Neural progenitor cell (in vitro differentiated cells): ENCODE results near the gene IQGAP2. TPM values are rescaled to one million over a fixed set of nuclear protein-coding genes. Genes with fewer than 3 reads are reported as not detected.

ENCODE experiments used
- DNase-seq: peaks from one replicate; pipeline ENCODE4 v3.0.0-alpha.2; 2016; ENCODE audit warnings: low spot score
- H2AFZ ChIP-seq: fragments of 200-600 bp; sonication (generic); replicated peaks from 2 replicates; pipeline ENCODE4 v1.6.1; 2016; ENCODE audit warnings: antibody characterized with exemption
- H3F3A ChIP-seq: fragments of 200-600 bp; sonication (generic); 2 replicates; pipeline ENCODE4 v1.6.1; 2016; ENCODE audit warnings: antibody characterized with exemption, low read depth
- H3K27ac ChIP-seq: fragments of 200-600 bp; sonication (generic); 2 replicates; pipeline ENCODE4 v1.5.1; 2016; ENCODE audit warnings: mild to moderate bottlenecking
- H3K27me3 ChIP-seq: fragments of 200-600 bp; sonication (generic); 2 replicates; pipeline ENCODE4 v1.6.1; 2016; ENCODE audit warnings: mild to moderate bottlenecking, moderate library complexity
- H3K36me3 ChIP-seq: fragments of 200-600 bp; sonication (generic); 2 replicates; pipeline ENCODE4 v1.5.1; 2016
- H3K4me1 ChIP-seq: fragments of 200-600 bp; sonication (generic); 2 replicates; pipeline ENCODE4 v1.6.1; 2016; ENCODE audit warnings: mixed run types
- H3K4me2 ChIP-seq: fragments of 200-600 bp; sonication (generic); 2 replicates; pipeline ENCODE4 v1.6.1; 2016
- H3K4me3 ChIP-seq: fragments of 200-600 bp; sonication (generic); 2 replicates; pipeline ENCODE4 v1.5.1; 2016
- H3K79me2 ChIP-seq: fragments of 200-600 bp; sonication (generic); 2 replicates; pipeline ENCODE4 v1.6.1; 2016; ENCODE audit warnings: low read depth
- H3K9ac ChIP-seq: fragments of 200-600 bp; sonication (generic); 2 replicates; pipeline ENCODE4 v1.6.1; 2016
- H3K9me3 ChIP-seq: fragments of 200-600 bp; sonication (generic); 2 replicates; pipeline ENCODE4 v1.5.1; 2016; ENCODE audit warnings: low read depth
- H4K20me1 ChIP-seq: fragments of 200-600 bp; sonication (generic); 2 replicates; pipeline ENCODE4 v1.6.1; 2016; ENCODE audit warnings: low read depth
- H3K27ac Mint-ChIP-seq: 3 replicates; pipeline ENCODE4 v1.8.0; 2021; ENCODE audit warnings: mixed read lengths
- H3K27me3 Mint-ChIP-seq: 2 replicates; pipeline ENCODE4 v1.8.0; 2022; ENCODE audit warnings: low read depth, mild to moderate bottlenecking, inconsistent platforms, moderate library complexity, mixed read lengths; ENCODE audit not compliant: insufficient read depth
- H3K36me3 Mint-ChIP-seq: 3 replicates; pipeline ENCODE4 v1.8.0; 2021; ENCODE audit warnings: mixed read lengths
- H3K4me1 Mint-ChIP-seq: 3 replicates; pipeline ENCODE4 v1.8.0; 2021; ENCODE audit warnings: mixed read lengths
- H3K4me3 Mint-ChIP-seq: 3 replicates; pipeline ENCODE4 v1.8.0; 2021; ENCODE audit warnings: mild to moderate bottlenecking, moderate library complexity, mixed read lengths
- H3K9me3 Mint-ChIP-seq: 3 replicates; pipeline ENCODE4 v1.8.0; 2020; ENCODE audit warnings: mixed read lengths
- CTCF ChIP-seq: fragments of 200-600 bp; sonication (generic); IDR thresholded peaks from 2 replicates; pipeline ENCODE4 v1.5.1; 2017; ENCODE audit warnings: antibody characterized with exemption, mild to moderate bottlenecking
- EZH2 ChIP-seq: fragments of 200-600 bp; sonication (generic); IDR thresholded peaks from 2 replicates; pipeline ENCODE4 v1.6.1; 2017; ENCODE audit warnings: antibody characterized with exemption, mild to moderate bottlenecking, moderate library complexity
- EZH2phosphoT487 ChIP-seq: fragments of 200-600 bp; sonication (generic); IDR thresholded peaks from 2 replicates; pipeline ENCODE4 v1.6.1; 2017; ENCODE audit warnings: antibody characterized with exemption
- total RNA-seq: library from RNA; depleted of rRNA; stranded (reverse); fragments of >200 nt; gene quantifications from 2 replicates; pipeline ENCODE4 v1.2.3, GENCODE V29; 2015; ENCODE audit warnings: low replicate concordance

The IQGAP2 gene
- total RNA-seq, 1 donor from 2014 or later = 37.7 TPM

GRCh38 chr5:76379855-76380254, 23.2 kb upstream of the IQGAP2 start:
- peaks cover 8% of the 10 kb centered on the region for H3K27me3 Mint-ChIP-seq
- H3K4me1 Mint-ChIP-seq = peaks cover 19% of the 10 kb centered on the region
- H3K36me3 ChIP-seq = no peaks in the 10 kb centered on the region
- H3K4me1 ChIP-seq = peaks cover 6% of the 10 kb centered on the region
- H2AFZ ChIP-seq = no peak overlapping the region
- no peak for TF ChIP-seq EZH2
- TF ChIP-seq CTCF = no peak
- TF ChIP-seq EZH2phosphoT487 = no peak
- H3K27ac Mint-ChIP-seq = no peak overlapping the region
- H3K4me2 ChIP-seq = no peak overlapping the region
- DNase-seq = no peak
- H3K4me3 ChIP-seq = no peak overlapping the region
- H3K27ac ChIP-seq = no peak overlapping the region
- no peaks in the 10 kb centered on the region for H3F3A ChIP-seq
- H3K9me3 Mint-ChIP-seq = no peaks in the 10 kb centered on the region
- no peaks in the 10 kb centered on the region for H3K36me3 Mint-ChIP-seq
- H3K4me3 Mint-ChIP-seq = no peak overlapping the region
- no peaks in the 10 kb centered on the region for H3K27me3 ChIP-seq
- no peaks in the 10 kb centered on the region for H4K20me1 ChIP-seq
- H3K9ac ChIP-seq = no peak overlapping the region
- H3K79me2 ChIP-seq = no peaks in the 10 kb centered on the region
- no peaks in the 10 kb centered on the region for H3K9me3 ChIP-seq

- Histone ChIP-seq H2AFZ (peak overlapping the region; percentile 29), H3K9me3 (no peaks in the 10 kb centered on the region), H3F3A (no peaks in the 10 kb centered on the region), H3K36me3 (no peaks in the 10 kb centered on the region), H3K9ac (no peak overlapping the region), H3K27me3 (no peaks in the 10 kb centered on the region), H3K4me3 (no peak overlapping the region), H3K4me1 (peaks cover 6% of the 10 kb centered on the region), H3K4me2 (no peak overlapping the region), H4K20me1 (no peaks in the 10 kb centered on the region), H3K79me2 (no peaks in the 10 kb centered on the region), H3K27ac (no peak overlapping the region)
- no peak overlapping the region for H3K27ac Mint-ChIP-seq
- peaks cover 26% of the 10 kb centered on the region for H3K4me1 Mint-ChIP-seq
- H3K4me3 Mint-ChIP-seq = no peak overlapping the region
- no peak for DNase-seq
- no peak for TF ChIP-seq CTCF
- TF ChIP-seq EZH2phosphoT487 = no peak
- TF ChIP-seq EZH2 = no peak
- H3K36me3 Mint-ChIP-seq = no peaks in the 10 kb centered on the region
- H3K27me3 Mint-ChIP-seq = peaks cover 8% of the 10 kb centered on the region
- no peaks in the 10 kb centered on the region for H3K9me3 Mint-ChIP-seq
Measured at GRCh38 chr5:76380346-76381066, 22.6 kb upstream of the IQGAP2 start.

GRCh38 chr5:76383126-76383832, 19.8 kb upstream of the IQGAP2 start:
- Mint-ChIP-seq H3K27me3 (peaks cover 6% of the 10 kb centered on the region), H3K36me3 (no peaks in the 10 kb centered on the region), H3K9me3 (no peaks in the 10 kb centered on the region), H3K27ac (no peak overlapping the region), H3K4me3 (no peak overlapping the region), H3K4me1 (peaks cover 41% of the 10 kb centered on the region)
- Histone ChIP-seq H3K27ac (no peak overlapping the region), H3K4me3 (no peak overlapping the region), H3K79me2 (no peaks in the 10 kb centered on the region), H2AFZ (no peak overlapping the region), H3K27me3 (no peaks in the 10 kb centered on the region), H4K20me1 (no peaks in the 10 kb centered on the region), H3K4me1 (peaks cover 6% of the 10 kb centered on the region), H3K36me3 (no peaks in the 10 kb centered on the region), H3F3A (no peaks in the 10 kb centered on the region), H3K9me3 (no peaks in the 10 kb centered on the region), H3K9ac (no peak overlapping the region), H3K4me2 (no peak overlapping the region)
- DNase-seq = no peak
- no peak for TF ChIP-seq EZH2
- no peak for TF ChIP-seq CTCF
- no peak for TF ChIP-seq EZH2phosphoT487
